ENCODE data around the gene CCPG1. TPM values are rescaled to one million over a fixed set of nuclear protein-coding genes. Genes with fewer than 3 reads are reported as not detected.

CCPG1 gene
- total RNA-seq, 1 experiment from 2014 or later: 27.5 TPM

DNA sequence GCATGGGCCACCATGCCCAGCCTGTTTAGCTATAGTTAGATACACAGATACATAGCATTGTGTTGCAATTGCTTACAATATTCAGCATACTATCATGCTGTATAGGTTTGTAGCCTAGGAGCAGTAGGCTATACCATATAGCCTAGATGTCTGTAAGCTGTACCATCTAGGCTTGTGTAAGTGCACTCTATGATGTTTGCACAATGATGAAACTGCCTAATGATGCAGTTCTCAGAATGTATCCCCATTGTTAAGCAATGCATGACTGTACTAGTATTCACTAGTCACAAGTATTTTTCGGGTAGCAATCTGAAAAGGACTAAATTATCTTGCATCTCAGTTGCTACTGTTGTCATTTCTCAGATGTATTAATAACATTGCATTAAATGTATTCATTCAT is 73.2 kb downstream of the CCPG1 start:
- POLR2A ChIA-PET (ENCODE audit: low non-redundant PET): no interaction called here
- Histone ChIP-seq H3K9me3 (ENCODE audit: low read depth, low read length, poor library complexity, severe bottlenecking) (no peaks in the 10 kb centered on the region), H3K4me1 (ENCODE audit: insufficient read depth, low read length, poor library complexity, severe bottlenecking) (no peaks in the 10 kb centered on the region), H3K27me3 (replicated peaks; ENCODE audit: insufficient read depth, low read depth, low read length, poor library complexity) (no peaks in the 10 kb centered on the region), H3K36me3 (ENCODE audit: insufficient read depth, low read length, poor library complexity, severe bottlenecking) (no peaks in the 10 kb centered on the region), H3K27ac (ENCODE audit: low read depth, low read length, poor library complexity, severe bottlenecking) (no peak overlapping the region), H3K4me3 (ENCODE audit: low read depth, low read length, poor library complexity, severe bottlenecking) (no peak overlapping the region)
- DNase-seq (ENCODE audit: low spot score): no peak
- intact Hi-C loops (cut with micrococcal nuclease; ENCODE audit: unreplicated experiment): loop anchor here (5.0 kb wide), 1 partner anchor 72 kb away; the partner anchor contains the start of genes CCPG1 and PIERCE2
- BruUV-seq (replicated peaks): no TSS peak
- CTCF ChIA-PET: no interaction called here
- TF ChIP-seq EZH2 (IDR thresholded peaks at IDR 0.05; ENCODE audit: borderline replicate concordance, low read depth, low read length, poor library complexity, severe bottlenecking): no peak
- TF ChIP-seq, protein P1, sequence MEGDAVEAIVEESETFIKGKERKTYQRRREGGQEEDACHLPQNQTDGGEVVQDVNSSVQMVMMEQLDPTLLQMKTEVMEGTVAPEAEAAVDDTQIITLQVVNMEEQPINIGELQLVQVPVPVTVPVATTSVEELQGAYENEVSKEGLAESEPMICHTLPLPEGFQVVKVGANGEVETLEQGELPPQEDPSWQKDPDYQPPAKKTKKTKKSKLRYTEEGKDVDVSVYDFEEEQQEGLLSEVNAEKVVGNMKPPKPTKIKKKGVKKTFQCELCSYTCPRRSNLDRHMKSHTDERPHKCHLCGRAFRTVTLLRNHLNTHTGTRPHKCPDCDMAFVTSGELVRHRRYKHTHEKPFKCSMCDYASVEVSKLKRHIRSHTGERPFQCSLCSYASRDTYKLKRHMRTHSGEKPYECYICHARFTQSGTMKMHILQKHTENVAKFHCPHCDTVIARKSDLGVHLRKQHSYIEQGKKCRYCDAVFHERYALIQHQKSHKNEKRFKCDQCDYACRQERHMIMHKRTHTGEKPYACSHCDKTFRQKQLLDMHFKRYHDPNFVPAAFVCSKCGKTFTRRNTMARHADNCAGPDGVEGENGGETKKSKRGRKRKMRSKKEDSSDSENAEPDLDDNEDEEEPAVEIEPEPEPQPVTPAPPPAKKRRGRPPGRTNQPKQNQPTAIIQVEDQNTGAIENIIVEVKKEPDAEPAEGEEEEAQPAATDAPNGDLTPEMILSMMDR (conservative IDR thresholded peaks at IDR 0.05; ENCODE audit: low read depth, low read length): no peak

GRCh38 chr15:55334371-55334770 is 73.8 kb downstream of the CCPG1 start:
- TF ChIP-seq EZH2 (IDR thresholded peaks at IDR 0.05; ENCODE audit: borderline replicate concordance, low read depth, low read length, poor library complexity, severe bottlenecking): no peak
- TF ChIP-seq, protein P1 (conservative IDR thresholded peaks at IDR 0.05; ENCODE audit: low read depth, low read length): no peak
- no peaks in the 10 kb centered on the region for H3K27me3 ChIP-seq (replicated peaks; ENCODE audit: insufficient read depth, low read depth, low read length, poor library complexity)
- intact Hi-C loops (cut with micrococcal nuclease; ENCODE audit: unreplicated experiment): loop anchor here (5.0 kb wide), 1 partner anchor 73 kb away; the partner anchor contains the start of genes CCPG1 and PIERCE2
- H3K9me3 ChIP-seq (ENCODE audit: low read depth, low read length, poor library complexity, severe bottlenecking): no peaks in the 10 kb centered on the region
- no peak for DNase-seq (ENCODE audit: low spot score)
- POLR2A ChIA-PET (ENCODE audit: low non-redundant PET): no interaction called here
- CTCF ChIA-PET: no interaction called here
- H3K36me3 ChIP-seq (ENCODE audit: insufficient read depth, low read length, poor library complexity, severe bottlenecking): no peaks in the 10 kb centered on the region
- H3K4me3 ChIP-seq (ENCODE audit: low read depth, low read length, poor library complexity, severe bottlenecking): no peak overlapping the region
- H3K27ac ChIP-seq (ENCODE audit: low read depth, low read length, poor library complexity, severe bottlenecking): no peak overlapping the region
- no TSS peak for BruUV-seq (replicated peaks)
- H3K4me1 ChIP-seq (ENCODE audit: insufficient read depth, low read length, poor library complexity, severe bottlenecking): no peaks in the 10 kb centered on the region

DNA sequence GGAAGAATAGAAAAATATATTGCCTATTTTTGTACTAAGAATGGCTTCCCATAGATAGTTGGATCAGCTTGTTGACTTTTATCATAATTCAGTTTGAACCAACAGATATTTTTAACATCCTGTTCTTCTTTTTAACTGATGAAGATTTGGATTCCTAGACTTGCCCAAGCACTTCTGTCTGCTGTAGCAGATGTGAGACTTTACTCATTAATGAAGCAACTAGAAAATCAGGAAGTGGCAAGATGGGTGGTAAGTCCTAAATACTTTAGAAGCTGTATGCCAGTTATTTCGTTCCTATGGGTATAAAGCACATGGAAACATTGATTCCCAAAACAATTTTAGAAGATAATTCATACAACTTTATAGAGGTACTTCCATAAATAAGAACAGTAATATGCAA is 80.8 kb downstream of the CCPG1 start:
- Histone ChIP-seq H3K27me3 (replicated peaks; ENCODE audit: insufficient read depth, low read depth, low read length, poor library complexity) (no peaks in the 10 kb centered on the region), H3K9me3 (ENCODE audit: low read depth, low read length, poor library complexity, severe bottlenecking) (no peaks in the 10 kb centered on the region), H3K4me1 (ENCODE audit: insufficient read depth, low read length, poor library complexity, severe bottlenecking) (no peaks in the 10 kb centered on the region), H3K4me3 (ENCODE audit: low read depth, low read length, poor library complexity, severe bottlenecking) (no peak overlapping the region), H3K27ac (ENCODE audit: low read depth, low read length, poor library complexity, severe bottlenecking) (no peak overlapping the region), H3K36me3 (ENCODE audit: insufficient read depth, low read length, poor library complexity, severe bottlenecking) (no peaks in the 10 kb centered on the region)
- DNase-seq (ENCODE audit: low spot score): no peak
- intact Hi-C loops (cut with micrococcal nuclease; ENCODE audit: unreplicated experiment): no loop called here
- ChIA-PET POLR2A (ENCODE audit: low non-redundant PET) (no interaction called here), CTCF (no interaction called here)
- TF ChIP-seq EZH2 (IDR thresholded peaks at IDR 0.05; ENCODE audit: borderline replicate concordance, low read depth, low read length, poor library complexity, severe bottlenecking): no peak
- TF ChIP-seq, protein P1 (conservative IDR thresholded peaks at IDR 0.05; ENCODE audit: low read depth, low read length): no peak
- no TSS peak for BruUV-seq (replicated peaks)
